GM18867 (cell line): ENCODE data around the gene GRSF1.
"Not testable (repeated sequence)": the region's sequence is repeated elsewhere in the genome, so short reads cannot be mapped to it uniquely, and the experiment has no call there.

Experiments used
- ATAC-seq: cut with Tn5 transposase; IDR thresholded peaks from one replicate; pipeline ENCODE4 v1.9.1; 2021; ENCODE audit warnings: mild to moderate bottlenecking, moderate library complexity; ENCODE audit not compliant: unreplicated experiment

Gene GRSF1

DNA sequence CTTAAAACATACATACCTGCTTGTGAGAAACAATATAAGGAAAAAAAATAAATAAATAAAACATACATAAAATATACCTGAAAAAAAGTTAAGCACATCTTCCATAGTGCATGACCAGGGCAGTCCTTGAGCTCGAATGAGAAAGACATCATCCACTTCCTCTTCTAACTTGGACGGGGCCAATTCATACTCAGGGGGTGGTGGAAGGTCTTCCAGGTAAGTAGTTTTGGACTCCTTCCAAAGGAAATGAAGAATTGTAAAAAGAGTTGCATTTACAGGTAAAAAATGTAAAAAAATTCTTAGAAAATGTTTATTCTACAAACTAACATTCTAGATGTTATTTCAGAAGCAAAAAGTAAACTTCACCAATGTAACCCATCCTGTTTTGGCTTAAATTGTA, 3.6 kb downstream of the GRSF1 start:
- no peak for ATAC-seq

DNA sequence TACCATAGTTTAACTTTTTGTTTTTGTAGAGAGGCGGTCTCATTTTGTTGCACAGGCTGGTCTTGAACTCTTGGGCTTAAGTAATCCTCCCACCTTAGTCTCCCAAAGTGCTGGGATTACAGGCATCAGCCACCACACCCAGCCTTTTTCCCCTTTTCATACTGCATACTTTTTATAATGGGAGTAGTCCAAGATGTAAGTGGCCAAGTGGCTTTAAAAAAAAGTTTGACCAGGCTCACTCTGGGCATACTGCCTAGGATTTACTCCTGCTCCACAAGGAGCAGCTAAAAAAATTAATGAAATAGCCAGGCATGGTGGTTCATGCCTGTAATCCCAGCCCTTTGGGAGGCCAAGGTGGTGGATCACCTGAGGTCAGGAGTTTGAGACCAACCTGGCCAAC, 6.0 kb downstream of the GRSF1 start:
- ATAC-seq = no peak

DNA sequence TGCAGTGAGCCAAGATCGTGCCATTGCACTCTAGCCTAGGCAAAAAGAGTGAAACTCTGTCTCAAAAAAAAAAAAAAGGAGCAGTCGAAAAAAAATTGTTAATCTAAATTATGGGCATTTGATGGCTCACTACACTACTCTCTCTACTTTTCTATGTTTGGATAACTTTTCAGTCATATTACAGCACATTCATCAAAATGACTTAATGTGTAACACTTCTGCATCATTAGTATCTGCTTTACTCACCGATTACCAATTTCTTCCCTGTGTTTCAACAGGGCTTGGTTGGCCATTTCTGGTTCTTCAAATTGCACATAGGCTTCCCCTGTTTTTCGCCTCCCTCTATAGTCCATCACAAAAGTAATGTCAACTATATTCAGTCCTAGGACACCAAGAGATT, 8.4 kb downstream of the GRSF1 start:
- ATAC-seq = no peak

DNA sequence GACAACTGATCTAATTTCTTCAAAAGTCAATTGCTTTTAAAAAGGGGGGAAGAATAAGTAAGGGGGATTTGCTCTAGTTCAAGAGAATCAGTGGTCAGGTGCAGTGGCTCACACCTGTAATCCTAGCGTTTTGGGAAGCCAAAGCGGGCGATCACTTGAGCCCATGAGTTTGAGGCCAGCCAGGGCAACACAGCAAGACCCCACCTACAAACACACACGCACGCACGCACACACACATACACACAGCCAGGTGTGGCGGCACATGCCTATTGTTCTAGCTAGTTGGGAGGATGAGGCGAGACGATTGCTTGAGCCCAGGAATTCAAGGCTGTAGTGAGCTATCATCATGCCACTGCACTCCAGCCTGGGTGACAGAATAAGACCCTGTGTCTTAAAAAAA, 9.6 kb downstream of the GRSF1 start:
- no peak for ATAC-seq

DNA sequence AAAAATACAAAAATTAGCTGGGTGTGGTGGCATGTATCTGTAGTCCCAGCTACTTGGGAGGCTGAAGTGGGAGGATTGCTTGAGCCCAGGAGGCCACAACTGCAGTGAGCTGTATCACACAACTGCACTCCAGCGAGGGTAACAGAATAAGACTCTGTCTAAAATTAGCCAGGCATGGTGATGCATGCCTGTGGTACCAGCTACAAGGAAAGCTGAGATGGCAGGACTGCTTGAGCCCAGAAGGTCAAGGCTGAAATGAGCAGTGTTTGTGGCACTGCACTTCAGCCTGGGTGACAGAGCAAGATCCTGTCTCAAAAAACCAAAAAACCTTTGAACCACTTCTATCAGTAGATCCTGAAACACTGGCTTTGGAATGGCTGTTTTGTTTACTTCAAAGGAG, 10.2 kb downstream of the GRSF1 start:
- ATAC-seq = no peak

DNA sequence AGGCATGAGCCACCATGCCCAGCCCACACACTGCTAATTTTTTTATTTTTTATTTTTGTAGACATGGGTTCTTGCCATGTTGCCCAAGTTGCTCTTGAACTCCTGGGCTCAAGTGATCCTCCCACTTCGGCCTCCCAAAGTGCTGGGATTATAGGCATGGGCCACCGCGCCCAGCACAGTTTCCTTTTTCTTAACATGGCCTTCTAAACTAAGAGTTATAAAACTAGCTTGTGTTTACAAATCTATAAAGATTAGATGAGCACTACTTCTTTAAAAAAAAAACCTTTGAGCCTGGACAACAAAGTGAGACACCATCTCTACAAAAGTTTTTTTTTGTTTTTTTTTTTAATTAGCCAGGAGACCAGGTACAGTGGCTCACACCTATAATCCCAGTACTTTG, 10.7 kb downstream of the GRSF1 start:
- no peak for ATAC-seq

DNA sequence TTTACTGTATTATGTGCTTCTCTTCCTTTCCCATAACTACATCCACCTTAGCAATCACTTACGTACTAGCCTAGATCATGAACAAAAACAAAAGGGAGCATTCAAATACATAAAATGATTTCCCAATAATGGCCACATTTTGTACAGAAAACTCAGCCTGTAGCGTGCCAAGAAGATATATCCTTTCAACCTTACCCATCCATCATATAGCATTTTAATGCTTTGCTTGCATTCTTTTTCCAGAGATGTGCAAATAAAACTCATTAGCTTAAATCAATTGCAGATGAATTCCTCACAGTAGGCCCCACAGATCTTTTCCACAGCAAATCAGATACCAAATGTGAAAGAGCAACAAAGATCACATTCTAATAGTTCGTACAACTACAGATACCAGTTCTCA, 20.8 kb downstream of the GRSF1 start:
- no peak for ATAC-seq

DNA sequence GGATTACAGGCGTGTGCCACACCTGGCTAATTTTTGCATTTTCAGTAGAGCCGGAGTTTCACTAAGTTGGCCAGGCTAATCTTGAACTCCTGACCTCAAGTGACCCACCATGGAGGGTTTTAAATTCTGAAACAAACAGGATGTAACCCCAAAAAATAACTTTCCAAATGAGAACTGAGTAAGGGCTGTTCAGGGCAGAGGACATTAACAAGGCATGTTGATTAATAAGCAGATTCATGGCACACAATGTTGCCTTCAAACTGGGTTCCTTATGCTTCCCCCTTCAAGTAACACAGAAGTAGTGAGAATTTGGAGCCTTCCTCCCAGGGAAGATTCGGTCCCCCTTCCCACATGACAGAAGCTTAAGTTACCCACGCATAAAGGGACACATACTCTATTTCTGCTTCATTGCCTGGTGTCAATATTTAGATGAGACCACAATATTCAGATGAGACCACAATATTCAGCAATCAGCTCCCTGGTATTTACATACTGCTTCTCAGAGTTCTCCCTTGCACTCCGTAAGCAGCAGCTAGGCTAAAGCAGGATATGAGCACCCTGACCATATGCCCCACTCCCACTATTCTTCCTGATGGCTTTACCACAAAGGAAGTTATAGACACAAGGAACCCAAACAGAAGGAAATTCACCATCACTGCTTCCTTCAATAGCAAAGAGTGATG, 21.4 kb downstream of the GRSF1 start:
- ATAC-seq = peak; percentile 74

DNA sequence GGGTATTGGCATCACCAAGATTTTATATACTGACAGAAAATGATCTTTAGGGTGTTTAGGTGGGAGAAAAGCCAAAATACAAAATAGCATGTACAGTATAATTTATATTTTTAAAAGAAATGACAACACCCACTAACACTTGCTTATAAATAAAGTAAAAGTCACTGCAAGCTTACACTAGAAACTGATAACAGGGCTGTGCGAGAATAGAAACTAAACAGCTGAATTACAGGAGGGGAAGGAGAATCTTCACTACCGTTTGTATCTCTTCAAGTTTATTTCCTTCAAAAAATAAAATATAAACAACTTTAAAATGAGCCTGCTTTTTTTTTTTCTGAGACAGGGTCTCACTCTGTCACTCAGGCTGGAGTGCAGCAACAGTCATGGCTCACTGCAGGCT, 22.8 kb downstream of the GRSF1 start:
- peak; percentile 40 for ATAC-seq

DNA sequence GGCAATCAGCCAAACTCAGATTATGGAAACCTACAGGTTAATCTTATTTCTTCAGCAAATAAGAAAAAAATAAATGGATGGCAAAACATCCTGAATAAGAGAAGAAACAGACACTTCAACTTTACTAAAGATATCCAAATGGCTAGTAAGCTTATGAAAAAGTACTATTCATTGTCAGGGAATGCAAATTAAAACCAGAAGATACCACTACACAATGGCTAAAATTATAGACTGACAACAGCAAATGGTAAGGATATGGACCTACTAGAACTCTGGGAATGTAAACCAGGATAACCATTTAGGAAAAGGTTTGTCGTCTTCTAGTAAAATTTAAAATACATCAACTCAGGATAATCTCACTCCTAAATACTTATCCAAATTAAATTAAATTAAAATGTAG, 24.3 kb downstream of the GRSF1 start:
- ATAC-seq = no peak

DNA sequence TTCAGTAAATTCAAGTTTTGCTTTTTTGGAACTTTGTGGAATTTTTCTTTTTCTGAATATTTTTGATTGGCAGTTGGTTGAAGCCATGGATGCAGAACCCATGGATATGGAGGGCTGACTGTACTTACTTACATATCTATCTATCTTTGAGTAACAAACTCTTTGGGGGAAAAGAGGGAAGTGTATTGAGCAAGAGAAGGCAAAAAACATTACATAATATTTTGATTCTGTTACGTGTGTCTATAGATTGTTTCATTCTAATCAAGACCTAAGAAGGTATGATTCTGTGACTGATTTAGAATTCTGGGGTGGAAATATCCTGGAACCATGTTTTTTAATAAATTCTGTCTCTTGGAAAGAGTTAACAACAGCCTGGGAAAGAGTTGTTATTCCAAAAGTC, 31.5 kb downstream of the GRSF1 start:
- no peak for ATAC-seq

DNA sequence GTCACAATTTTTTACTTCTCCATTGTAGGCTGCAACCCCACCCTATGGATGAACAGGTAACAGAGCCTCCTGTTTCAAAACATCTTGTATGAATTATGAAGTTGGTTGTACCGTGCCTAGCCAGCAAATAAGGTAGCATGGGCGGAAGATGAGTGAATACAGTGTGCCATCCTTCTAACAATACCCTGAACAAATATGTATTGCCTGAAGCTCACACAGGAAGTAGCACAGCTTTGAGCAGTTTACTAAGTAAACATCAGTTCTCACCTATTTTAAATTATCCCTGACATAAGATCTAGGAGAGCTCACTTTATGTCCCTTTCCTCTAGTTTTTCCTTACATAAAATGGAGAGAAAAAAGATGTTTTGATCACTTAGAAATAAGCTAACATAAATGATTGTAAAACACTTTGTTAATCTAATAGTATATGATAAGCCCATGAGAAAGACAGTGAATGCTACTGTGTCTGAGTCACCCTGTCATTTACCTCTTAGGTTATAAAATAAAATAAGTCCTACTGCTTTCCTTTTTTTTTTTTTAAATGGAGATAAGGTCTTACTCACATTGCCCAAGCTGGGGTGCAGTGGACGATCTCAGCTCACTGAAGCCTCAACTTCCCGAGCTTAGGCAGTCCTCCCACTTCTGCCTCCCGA, 36.6 kb downstream of the GRSF1 start:
- no peak for ATAC-seq

DNA sequence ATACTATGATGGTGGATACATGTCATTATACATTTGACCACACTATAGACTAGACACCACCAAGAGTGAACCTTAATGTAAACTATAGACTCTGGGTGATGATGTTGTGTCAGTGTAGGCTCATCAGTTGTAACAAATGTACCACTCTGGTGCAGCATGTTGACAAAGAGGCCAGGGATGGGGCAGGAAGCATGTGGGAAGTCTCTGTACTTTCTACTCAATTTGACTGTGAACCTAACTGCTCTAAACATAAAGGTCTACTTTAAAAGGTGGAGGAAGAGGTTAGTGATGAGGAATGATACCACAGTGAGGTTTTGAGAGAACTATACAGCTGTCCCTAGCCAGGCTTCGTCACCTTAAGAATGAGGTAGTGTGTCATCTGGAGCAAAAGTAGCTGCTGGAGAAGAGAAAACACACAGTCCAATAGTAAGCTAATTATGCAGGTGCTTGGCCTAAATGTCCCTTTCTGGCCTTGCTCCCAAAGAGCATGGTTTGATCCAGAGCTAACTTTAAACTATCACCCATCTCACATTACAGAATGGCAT, 38.4 kb downstream of the GRSF1 start:
- ATAC-seq = no peak

DNA sequence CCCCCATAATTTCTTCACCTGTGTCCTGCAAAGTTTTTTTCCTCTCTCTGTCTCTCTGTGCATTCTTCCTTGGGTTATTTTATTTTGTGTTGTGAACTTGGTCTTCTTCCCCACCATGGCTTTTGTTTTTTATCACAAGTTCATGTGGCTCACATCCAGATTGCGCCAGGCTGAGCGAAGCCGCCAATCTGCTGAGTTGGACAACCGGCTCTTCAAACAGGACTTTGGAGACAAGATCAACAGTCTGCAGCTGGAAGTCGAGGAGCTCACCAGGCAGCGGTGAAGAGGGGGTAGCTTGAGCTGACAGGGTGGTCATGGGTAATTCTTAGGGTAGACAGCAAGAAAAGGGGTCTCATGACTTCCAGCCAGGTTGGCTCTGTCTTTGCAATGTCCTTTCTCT, 46.1 kb downstream of the GRSF1 start:
- no peak for ATAC-seq

DNA sequence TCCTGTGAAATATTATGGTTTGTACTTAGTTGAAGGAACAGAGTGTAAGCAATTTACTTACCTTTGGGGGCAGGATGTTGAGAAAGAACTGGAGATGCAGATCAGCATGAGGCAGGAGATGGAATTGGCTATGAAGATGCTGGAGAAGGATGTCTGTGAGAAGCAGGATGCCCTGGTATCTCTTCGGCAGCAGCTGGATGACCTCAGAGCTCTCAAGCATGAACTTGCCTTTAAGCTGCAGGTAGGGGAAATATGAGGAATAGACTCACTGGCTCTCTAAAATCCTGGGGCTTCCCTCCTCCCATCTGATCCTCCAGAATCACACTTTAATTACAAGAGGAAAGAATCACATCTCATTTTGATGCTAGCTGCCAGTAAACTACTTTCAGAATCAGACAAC, 51.0 kb downstream of the GRSF1 start:
- no peak for ATAC-seq

DNA sequence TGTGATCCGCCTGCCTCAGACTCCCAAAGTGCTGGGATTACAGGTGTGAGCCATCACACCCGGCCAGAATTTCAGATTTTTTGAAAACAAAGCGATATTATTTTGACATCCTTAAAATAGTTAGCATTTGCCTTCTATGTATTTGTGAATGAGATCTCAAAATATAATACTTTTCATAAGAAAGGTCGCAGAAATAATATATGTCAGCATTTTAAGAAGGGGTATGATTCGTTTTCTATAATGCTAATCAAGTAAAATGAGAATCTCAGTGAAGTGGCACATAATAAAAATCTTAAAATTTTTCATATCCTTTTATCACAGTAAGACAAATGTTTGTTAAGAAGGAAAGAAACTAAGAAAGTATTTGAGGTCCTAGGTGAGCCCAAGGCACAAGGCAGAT, 52.2 kb downstream of the GRSF1 start:
- ATAC-seq = no peak

DNA sequence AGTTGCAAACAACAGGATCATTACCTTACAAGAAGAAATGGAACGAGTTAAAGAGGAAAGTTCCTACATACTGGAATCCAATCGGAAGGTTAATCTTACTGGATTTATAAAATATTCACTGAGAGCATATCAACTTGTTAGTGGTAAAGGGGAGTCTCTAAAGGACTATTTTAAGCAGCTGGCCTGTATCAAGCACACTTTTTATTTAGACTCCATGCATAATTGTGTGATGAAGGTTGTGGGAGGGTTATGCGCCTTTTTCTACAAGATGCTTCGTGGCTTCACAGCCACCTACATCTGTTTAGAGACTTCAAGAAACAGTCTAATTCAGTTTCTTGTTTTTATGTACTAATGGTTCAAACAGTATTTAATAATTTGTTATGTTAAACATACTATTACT, 56.6 kb downstream of the GRSF1 start:
- no peak for ATAC-seq

DNA sequence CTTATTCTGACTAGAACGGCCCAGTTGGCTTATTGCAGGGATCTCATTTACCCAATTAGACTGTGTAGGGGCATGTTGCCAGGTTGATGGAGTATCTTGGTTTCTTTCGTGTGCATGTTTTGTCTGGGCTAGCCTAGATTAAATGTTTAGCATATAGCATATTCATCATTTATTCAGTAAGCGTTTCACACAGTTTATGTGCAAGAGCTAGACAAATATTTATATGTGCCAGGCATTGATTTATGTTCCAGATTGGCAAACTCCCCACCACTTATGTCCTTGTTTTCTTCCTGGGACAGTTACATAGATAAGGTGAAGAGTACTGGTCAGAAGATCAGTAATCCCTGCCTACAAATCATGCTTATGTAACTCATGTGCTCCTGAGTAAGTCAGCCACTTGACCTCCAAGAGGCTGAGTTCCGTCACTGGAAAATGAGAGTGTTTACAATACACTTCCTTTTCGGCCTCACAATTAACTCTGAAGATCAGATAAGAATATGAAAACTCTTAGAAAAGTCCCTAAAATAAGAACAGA, 60.7 kb downstream of the GRSF1 start:
- ATAC-seq = no peak

DNA sequence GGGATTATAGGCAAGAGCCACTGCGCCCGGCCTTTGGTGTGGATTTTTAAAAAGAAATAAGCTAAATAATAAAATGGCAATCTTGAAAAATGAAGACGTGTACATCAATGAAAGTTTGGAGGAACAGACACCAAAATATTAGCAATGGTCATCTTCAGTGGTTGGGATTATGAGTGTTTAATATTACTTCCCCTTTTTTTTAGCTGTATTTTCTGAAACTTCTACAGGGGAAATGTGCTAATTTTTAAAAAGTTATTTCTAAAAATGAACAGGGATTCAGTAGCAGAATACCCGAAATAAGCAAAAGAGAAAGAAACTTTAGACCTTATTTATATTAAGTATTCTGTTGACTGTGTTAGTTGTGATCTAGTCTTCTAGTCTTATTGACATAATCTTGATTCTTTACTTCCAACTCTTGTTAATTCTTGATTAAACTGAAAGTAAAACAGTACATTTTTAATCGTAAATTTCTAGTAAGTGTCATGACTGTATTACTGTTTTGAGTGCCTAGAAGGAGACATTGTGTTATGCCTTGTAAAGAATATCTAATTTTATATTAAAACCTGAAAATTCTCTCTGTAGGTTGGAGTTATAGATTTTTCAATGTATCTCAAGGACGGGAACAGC, 66.6 kb downstream of the GRSF1 start:
- peak; percentile 65 for ATAC-seq

DNA sequence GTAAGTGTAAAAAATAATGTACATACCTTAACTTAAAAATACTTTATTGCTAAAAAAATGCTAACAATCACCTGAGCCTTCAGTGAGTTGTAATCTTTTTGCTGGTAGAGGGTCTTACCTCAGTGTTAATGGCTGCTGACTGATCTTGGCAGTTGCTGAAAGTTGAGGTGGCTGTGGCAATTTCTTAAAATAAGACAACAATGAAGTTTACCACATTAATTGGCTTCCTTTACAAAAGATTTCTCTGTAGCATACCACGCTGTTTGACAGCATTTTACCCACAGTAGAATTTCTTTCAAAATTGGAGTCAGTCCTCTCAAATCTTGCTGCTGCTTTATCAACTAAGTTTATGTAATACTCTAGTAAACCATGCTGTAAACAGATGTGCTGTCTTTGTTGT, 70.3 kb downstream of the GRSF1 start:
- ATAC-seq = not testable (repeated sequence)

DNA sequence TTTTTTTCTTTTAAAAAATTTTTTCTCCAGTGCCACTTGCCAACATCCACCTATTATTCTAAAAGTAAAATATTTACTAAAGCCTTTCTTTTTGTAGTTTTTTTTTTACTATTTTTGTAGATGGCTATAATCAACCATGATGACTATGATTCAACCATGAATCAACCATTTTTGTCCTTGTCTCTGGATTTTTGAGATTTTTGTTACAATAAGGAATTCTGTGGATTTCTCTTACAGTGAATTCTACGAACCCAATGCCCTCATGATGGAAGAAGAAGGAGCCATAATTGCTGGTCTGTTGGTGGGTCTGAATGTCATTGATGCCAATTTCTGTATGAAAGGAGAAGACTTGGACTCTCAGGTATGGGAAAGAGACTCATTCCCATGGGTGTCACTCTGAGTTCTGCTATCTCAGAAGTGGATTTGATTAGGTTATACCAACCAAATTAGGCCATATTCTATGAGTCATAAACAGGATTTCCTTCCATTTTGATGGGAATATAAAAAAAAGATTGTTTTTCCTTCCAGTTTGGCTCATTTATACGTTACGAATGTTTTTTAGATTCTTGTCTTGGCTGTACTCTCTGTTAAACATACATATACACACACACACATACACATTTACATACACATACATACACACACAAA, 71.3 kb downstream of the GRSF1 start:
- ATAC-seq = no peak
